Measurements from ENCODE around the gene TMEM161B.
"Not testable (repeated sequence)": the region's sequence is repeated elsewhere in the genome, so short reads cannot be mapped to it uniquely, and the experiment has no call there.

The TMEM161B gene

DNA sequence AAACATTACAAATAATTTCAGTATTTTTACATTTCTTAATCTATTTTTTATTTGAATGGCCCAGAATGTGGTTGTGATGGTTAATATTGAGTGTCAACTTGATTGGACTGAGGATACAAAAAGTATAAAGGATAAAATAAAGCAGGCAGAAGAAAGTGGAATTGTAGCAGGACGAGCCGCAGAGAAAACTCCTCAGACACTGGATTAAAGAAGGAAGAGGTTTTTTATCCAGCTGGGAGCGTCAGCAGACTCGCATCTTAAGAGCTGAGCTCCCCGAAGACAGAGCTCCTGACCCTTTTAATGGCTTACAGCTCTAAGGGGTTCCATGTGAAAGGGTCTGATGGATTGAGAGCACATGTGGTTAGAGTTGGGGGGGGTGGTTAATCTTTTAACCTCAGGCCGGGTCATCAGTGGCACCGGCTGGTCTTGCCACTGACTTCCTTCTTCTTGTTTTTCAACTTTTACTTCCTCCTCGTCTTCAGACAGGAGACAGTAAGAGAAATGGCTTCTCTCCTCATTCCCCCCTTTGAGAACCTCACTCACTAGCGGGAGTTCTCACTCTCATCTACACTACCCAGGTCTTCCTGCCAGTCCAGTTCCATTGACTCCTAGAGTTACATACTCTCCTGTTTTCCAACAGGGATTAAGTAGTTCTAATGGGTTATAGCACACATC is 80.0 kb downstream of the TMEM161B start:
- no peak for DNase-seq (ENCODE audit: low read depth in 4 of 4, low spot score in 1 of 4)

DNA sequence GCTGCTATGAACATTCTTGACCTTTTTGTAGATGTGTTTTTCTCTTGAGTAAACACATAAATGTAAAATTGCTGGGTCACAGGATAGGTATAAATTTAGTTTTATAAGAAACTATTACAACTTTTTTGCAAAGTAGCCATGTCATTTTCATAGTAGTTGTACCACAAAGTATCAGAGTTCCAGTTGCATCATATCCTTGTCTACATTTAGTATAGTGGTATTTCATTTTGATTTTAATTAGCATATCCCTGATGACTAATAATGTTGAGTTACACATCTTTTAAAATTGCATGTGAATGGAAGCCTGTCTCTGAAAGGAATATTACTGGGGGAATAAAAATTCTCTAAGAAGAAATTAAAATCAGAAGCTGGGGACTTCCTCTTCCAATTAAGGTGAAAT is 85.4 kb downstream of the TMEM161B start:
- no peak for DNase-seq (ENCODE audit: low read depth in 4 of 4, low spot score in 1 of 4)

DNA sequence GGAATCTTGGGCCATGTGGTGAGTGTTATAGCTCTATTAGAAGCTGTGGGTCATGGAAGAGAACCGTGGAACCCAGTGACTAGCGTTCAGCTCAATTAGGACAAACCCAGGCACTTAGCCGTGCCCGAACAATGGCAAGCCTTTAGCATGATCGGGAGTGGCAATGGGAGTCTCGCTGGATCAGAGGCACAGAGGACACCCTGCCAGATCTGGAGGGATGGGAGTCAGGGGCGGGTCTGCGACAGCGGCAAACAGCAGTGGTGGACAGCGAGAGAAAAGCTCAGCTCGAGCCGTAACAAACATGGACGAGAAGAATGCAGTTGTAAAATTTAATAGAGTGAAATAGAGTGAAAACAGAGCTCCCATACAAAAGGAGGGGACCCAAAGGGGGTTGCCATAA is 91.2 kb downstream of the TMEM161B start:
- not testable (repeated sequence) for DNase-seq (ENCODE audit: low read depth in 4 of 4, low spot score in 1 of 4)

DNA sequence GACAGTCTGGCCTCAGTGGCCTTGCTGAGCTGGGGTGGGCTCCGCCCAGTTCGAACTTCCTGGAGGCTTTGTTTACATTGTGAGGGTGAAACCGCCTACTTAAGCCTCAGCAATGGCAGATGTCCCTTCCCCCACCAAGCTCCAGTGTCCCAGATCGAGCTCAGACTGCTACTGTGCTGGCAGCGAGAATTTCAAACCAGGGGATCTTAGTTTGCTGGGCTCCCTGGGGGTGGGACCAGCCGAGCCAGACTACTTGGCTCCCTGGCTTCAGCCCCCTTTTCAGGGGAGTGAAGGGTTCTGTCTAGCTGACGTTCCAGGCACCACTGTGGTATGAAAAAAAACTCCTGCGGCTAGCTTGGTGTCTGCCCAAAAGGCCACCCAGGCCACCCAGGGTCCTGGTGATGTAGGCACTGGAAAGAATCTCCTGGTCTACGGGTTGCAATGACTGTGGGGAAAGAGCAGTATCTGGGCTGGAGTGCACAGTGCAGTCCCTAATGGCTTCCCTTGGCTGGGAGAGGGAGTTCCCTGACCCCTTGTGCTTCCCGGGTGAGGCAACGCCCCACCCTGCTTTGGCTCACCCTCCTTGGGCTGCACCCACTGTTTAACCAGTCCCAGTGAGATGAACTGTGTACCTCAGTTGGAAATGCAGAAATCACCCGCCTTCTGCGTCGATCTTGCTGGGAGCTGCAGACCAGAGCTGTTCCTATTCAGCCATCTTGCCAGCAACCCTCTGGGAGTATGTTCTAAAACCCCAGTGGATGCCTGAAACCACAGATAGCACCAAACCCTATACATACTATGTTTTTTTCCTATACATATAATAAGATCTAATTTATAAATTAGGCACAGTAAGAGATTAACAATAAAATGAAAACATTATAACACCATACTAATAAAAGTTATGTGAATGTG is 95.5 kb downstream of the TMEM161B start:
- DNase-seq (ENCODE audit: low read depth in 4 of 4, low spot score in 1 of 4), result no peak

DNA sequence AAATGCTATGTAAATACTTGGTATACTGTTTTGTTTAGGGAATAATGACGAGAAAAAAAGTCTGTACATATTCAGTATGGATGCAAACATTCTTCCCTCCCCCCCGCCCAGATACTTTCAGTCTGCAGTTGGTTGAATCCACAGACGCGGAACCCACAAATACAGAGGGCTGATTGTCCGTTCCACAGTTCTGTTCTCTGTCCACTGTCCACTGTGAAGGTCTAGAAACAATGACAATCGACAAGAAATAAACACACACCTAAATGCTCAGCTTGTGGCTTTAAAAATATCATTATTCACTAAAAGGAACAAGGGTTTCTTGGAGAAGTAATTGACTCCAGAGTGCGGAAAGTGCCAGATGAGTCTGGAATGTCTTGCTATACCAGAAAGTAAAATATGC is 109.1 kb downstream of the TMEM161B start:
- no peak for DNase-seq (ENCODE audit: low read depth in 4 of 4, low spot score in 1 of 4)

DNA sequence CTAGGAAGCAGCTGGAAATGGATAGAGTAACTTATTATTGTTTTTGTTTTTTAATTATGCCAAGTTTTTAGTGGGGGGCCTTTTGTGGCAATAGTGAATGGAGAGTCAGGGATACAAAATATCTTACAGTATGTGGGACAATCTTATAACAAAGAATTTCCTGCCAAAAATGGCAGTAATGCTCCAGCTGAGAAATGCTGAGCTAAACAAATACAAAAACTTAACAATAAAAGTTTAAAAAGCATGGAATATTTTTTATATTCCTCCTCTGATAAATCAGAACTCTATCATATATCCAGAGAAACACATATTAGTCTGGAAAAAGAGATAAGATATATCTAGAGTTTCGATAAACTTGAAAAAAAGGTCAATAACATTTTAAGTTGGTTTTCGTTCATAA is 110.6 kb downstream of the TMEM161B start:
- DNase-seq (ENCODE audit: low read depth in 4 of 4, low spot score in 1 of 4), result no peak

DNA sequence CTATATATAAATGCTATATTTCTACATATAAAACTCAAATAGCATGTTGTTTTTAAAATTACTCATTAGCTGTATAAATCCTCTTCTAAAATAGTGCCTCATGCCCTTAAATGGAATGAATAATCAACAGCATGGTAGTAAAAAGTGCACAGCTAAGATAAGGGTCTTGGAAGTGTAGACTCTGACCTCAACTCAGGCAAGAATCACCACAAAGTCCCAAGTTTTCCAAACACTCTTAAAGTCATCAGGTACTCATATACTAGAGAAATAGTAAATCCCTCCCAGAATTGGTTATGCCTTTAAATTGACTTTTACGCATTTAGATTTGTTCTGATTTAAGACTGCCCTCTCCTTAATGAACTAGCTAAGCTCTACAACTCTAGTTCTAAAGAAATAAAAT is 113.8 kb downstream of the TMEM161B start:
- DNase-seq (ENCODE audit: low read depth in 4 of 4, low spot score in 1 of 4), result no peak

DNA sequence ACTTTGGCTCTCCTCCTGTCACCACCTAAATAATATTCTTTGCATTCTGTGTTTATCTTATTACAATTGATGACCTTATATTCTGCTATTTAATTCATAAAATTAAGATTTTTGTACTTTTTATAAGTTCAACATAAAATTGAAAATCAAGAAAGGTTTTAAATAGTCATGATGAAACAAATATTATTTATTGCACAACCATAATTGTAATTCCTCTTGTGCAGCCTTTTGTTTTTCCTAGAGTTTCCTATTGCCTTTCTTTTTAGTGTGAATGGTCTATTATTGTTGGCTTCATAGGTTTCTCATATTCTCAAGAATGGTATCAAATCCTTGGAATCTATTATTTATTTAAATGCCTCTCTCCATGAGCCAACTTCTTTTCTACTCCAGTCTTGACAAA is 117.9 kb downstream of the TMEM161B start:
- DNase-seq (ENCODE audit: low read depth in 4 of 4, low spot score in 1 of 4), result no peak

DNA sequence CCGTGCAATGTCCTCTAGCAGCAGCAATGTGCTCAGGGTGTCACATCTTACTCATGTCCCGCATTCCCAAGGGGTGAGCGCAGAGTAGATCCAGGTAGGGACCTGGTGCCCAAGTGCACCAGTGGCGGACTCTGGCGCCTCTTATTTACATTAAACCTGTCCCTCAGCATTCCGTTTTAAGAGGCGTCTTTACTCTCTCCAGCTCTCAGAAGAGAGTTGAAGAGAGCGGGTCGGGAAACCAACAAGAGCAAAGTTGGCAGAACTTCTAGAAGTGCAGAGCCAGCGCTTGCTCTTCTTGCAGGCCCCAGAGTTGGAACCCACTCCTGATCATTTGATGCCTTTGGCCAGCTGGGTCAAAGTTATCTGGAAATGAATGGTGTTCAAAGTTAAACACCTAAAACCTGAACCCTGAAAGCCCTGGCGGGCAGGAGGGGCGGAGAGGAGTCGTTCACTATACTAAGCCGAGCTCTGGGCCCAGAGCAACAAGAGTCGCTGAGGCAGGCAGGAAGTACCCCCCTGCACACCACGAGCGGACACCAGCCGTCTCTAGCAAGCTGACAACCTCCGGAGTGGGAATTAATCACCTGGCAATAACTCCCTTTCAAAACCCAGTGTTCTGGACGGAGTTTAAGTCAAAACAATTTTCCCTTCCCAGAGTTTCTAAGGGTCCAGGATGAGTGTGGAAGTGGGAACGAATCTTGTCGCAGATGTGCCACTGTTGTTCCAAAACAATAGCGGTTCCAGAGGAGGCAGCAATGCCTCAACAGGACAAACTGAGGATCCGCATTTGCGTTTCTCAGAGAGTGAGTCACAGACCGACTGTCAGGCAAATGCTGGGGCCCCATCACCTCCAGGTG is 122.8 kb downstream of the TMEM161B start:
- DNase-seq (ENCODE audit: low read depth in 4 of 4, low spot score in 1 of 4), result no peak

DNA sequence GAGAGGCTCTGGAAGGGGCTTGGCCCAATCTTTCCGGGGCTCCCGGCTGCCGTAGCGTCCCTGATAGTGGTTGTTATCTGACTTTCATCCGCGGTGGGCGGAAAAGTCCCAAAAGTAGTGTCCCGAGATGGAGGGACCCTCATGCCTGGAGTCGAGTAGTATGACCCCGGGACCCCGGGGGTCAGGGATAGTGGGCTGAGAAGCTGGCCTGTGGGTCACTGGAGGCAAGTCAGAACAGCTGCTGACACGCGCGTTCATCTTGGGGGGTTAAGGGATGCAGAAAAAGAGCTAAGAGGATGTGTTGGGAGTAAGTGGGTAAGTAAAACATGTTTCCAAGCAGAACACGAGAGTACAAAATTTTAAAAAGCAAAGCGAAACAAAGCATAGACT is 123.4 kb downstream of the TMEM161B start:
- no peak for DNase-seq (ENCODE audit: low read depth in 4 of 4, low spot score in 1 of 4)
